ENCODE measurements around the gene FBXW10.

GRCh38 chr17:18772471-18772870 is 28.6 kb downstream of the FBXW10 start:
- TF ChIP-seq, protein P1, sequence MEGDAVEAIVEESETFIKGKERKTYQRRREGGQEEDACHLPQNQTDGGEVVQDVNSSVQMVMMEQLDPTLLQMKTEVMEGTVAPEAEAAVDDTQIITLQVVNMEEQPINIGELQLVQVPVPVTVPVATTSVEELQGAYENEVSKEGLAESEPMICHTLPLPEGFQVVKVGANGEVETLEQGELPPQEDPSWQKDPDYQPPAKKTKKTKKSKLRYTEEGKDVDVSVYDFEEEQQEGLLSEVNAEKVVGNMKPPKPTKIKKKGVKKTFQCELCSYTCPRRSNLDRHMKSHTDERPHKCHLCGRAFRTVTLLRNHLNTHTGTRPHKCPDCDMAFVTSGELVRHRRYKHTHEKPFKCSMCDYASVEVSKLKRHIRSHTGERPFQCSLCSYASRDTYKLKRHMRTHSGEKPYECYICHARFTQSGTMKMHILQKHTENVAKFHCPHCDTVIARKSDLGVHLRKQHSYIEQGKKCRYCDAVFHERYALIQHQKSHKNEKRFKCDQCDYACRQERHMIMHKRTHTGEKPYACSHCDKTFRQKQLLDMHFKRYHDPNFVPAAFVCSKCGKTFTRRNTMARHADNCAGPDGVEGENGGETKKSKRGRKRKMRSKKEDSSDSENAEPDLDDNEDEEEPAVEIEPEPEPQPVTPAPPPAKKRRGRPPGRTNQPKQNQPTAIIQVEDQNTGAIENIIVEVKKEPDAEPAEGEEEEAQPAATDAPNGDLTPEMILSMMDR (IDR thresholded peaks at IDR 0.05) = no peak
- no peak for TF ChIP-seq POLR2A (IDR thresholded peaks at IDR 0.05)

All from heart left ventricle (tissue), 13 donors.